H54 (cell line): ENCODE data around the gene ATP2B1.
"Not testable (repeated sequence)": the region's sequence is repeated elsewhere in the genome, so short reads cannot be mapped to it uniquely, and the experiment has no call there.

Experiments
- DNase-seq: peaks from one replicate; pipeline ENCODE4 v3.0.0; 2011; ENCODE audit warnings: low spot score, mixed read lengths; ENCODE audit not compliant: insufficient read length
- FAIRE-seq: peaks from 3 replicates; lab custom pipeline; 2011; peaks lifted over from hg19 to GRCh38; lab: Jason Lieb, UNC
- POLR2A ChIP-seq: IDR thresholded peaks from 2 replicates; pipeline ENCODE4 v1.6.1; 2011; ENCODE audit warnings: low read depth, mild to moderate bottlenecking, low read length

The ATP2B1 gene

GRCh38 chr12:89708565-89709156, at the start of gene ATP2B1:
Gene ATP2B1, minus strand, starts transcription at chr12:89708838. Its CDS starts 52,952 bp downstream, at chr12:89655886.
- TF ChIP-seq POLR2A = peak; percentile 87

GRCh38 chr12:89757987-89758386, 49.3 kb upstream of the ATP2B1 start:
- peak; percentile 23 for FAIRE-seq
- DNase-seq = not testable (repeated sequence)

More at GRCh38 chr12:89708565-89709156, at the start of gene ATP2B1:
- DNase-seq (peak; percentile 63), FAIRE-seq (no peak)

GRCh38 chr12:89756585-89757398, 48.2 kb upstream of the ATP2B1 start:
- FAIRE-seq (peak; percentile 96), DNase-seq (peak; percentile 26)
- TF ChIP-seq POLR2A = no peak

GRCh38 chr12:89756194-89756584, 47.6 kb upstream of the ATP2B1 start:
- FAIRE-seq (no peak), DNase-seq (no peak)
- no peak for TF ChIP-seq POLR2A

GRCh38 chr12:89753997-89754396, 45.4 kb upstream of the ATP2B1 start:
- TF ChIP-seq POLR2A = no peak
- no peak for FAIRE-seq

GRCh38 chr12:89752341-89752740, 43.7 kb upstream of the ATP2B1 start:
- FAIRE-seq (no peak), DNase-seq (no peak)
- TF ChIP-seq POLR2A = no peak

More at GRCh38 chr12:89753997-89754396, 45.4 kb upstream of the ATP2B1 start:
- no peak for DNase-seq

GRCh38 chr12:89750389-89751351, 42.0 kb upstream of the ATP2B1 start:
- DNase-seq (no peak), FAIRE-seq (no peak)
- no peak for TF ChIP-seq POLR2A

GRCh38 chr12:89748791-89749190, 40.2 kb upstream of the ATP2B1 start:
- TF ChIP-seq POLR2A = no peak
- FAIRE-seq (no peak), DNase-seq (no peak)

GRCh38 chr12:89745286-89745685, 36.6 kb upstream of the ATP2B1 start:
- FAIRE-seq (no peak), DNase-seq (no peak)
- TF ChIP-seq POLR2A = no peak

GRCh38 chr12:89742337-89743022, 33.8 kb upstream of the ATP2B1 start:
- no peak for FAIRE-seq
- TF ChIP-seq POLR2A = no peak
- no peak for DNase-seq

- FAIRE-seq (no peak), DNase-seq (no peak)
- no peak for TF ChIP-seq POLR2A
Measured at GRCh38 chr12:89740943-89741342, 32.3 kb upstream of the ATP2B1 start.

GRCh38 chr12:89736995-89737394, 28.4 kb upstream of the ATP2B1 start:
- no peak for TF ChIP-seq POLR2A
- DNase-seq (no peak), FAIRE-seq (peak; percentile 11)

GRCh38 chr12:89733579-89734201, 25.1 kb upstream of the ATP2B1 start:
- DNase-seq (peak; percentile 12), FAIRE-seq (peak; percentile 97)
- no peak for TF ChIP-seq POLR2A
